ENCODE measurements around the gene PLCB3. TPM values are rescaled to one million over a fixed set of nuclear protein-coding genes. Genes with fewer than 3 reads are reported as not detected.

Gene PLCB3
- total and polyA plus RNA-seq, 10 of the 15 experiments (the other 5 are each of a cell fraction or from before 2014, with no cell fraction given): 0.03 to 10.3 (median 3.3) TPM

GRCh38 chr11:64225608-64226506, 25.5 kb upstream of the PLCB3 start, which contains the start of the genes NUDT22 and TRPT1 (continued):
- TF ChIP-seq BCLAF1 (IDR thresholded peaks at IDR 0.05) (no peak), HDGF (IDR thresholded peaks at IDR 0.05) (no peak), POLR2A (IDR thresholded peaks at IDR 0.05; ENCODE audit: low read depth, low read length) (peak; percentile 71), RFX5 (IDR thresholded peaks at IDR 0.05; ENCODE audit: low read depth, low read length) (no peak), IRF5 (IDR thresholded peaks at IDR 0.05; ENCODE audit: borderline replicate concordance) (no peak), TAF1 (IDR thresholded peaks at IDR 0.05; ENCODE audit: borderline replicate concordance, low read depth, low read length) (peak; percentile 50; the same call in 1 of the 2 replicates), ZBTB11 (CRISPR knock-in tag; IDR thresholded peaks at IDR 0.05) (peak; percentile 64), FOXK2 (IDR thresholded peaks at IDR 0.05) (no peak), ESRRA (IDR thresholded peaks at IDR 0.05; ENCODE audit: low read length) (no peak; the same call in 1 of the 2 replicates), SMAD5 (IDR thresholded peaks at IDR 0.05; ENCODE audit: low read depth) (peak; percentile 21; the same call in 1 of the 2 replicates), CTCF (IDR thresholded peaks at IDR 0.05 in 2 of 3, conservative IDR thresholded peaks at IDR 0.05 in 1 of 3; ENCODE audit: control insufficient read depth in 2 of 3, extremely low read depth in 1 of 3, insufficient read depth in 1 of 3, low read depth in 3 of 3, low read length in 3 of 3) (peak; percentile 25 to 48 (median 36); a peak in 4 of 6 replicates), ZNF687 (IDR thresholded peaks at IDR 0.05) (peak; percentile 49; the same call in 1 of the 2 replicates), ZNF384 (IDR thresholded peaks at IDR 0.05; ENCODE audit: borderline replicate concordance, low read depth, low read length) (no peak)
